GM12878 (cell line): ENCODE data around the gene TLCD5. TPM values are rescaled to one million over a fixed set of nuclear protein-coding genes. Genes with fewer than 3 reads are reported as not detected.

Experiments
- HCFC1 ChIP-seq: fragments of 150-350 bp; IDR thresholded peaks from 2 replicates; pipeline ENCODE4 v1.6.1; 2014; ENCODE audit warnings: low read length
- JUND ChIP-seq: IDR thresholded peaks from 2 replicates; pipeline ENCODE4 v1.6.1; 2012; ENCODE audit warnings: low read depth, mild to moderate bottlenecking, low read length, improper control_type of control experiment, moderate library complexity
- MEF2A ChIP-seq: IDR thresholded peaks from 2 replicates; pipeline ENCODE4 v1.6.1; 2011; ENCODE audit warnings: low read depth, mild to moderate bottlenecking, low read length, moderate library complexity; ENCODE audit not compliant: insufficient read depth
- MYC ChIP-seq: IDR thresholded peaks from 2 replicates; pipeline ENCODE4 v1.6.1; 2011; ENCODE audit warnings: mild to moderate bottlenecking, low read length, moderate library complexity, inconsistent platforms; ENCODE audit not compliant: insufficient read depth, insufficient replicate concordance, insufficient read length, severe bottlenecking
- RFX5 ChIP-seq: IDR thresholded peaks from 2 replicates; pipeline ENCODE4 v1.6.1; 2011; ENCODE audit warnings: low read depth, low read length, improper control_type of control experiment
- SMC3 ChIP-seq: IDR thresholded peaks from 2 replicates; pipeline ENCODE4 v1.6.1; 2011; ENCODE audit warnings: low read length, improper control_type of control experiment, borderline replicate concordance
- polyA plus RNA-seq, 11 experiments: library from polyadenylated mRNA; depleted of rRNA in 4 of 11; unstranded in 6 of 11; stranded (reverse) in 5 of 11; fragments of >200 nt; fragmentation: Nextera tagmentation in 4 of 11; fragmentation: Illumina TruSeq in 1 of 11; extraction: Ambion mirVana in 4 of 11; extraction: Trizol in 1 of 11; gene quantifications; 1 replicate in 1 of 11; 2 replicates in 10 of 11; pipeline versions ENCODE4 v1.2.1 to v1.2.3, GENCODE V29; 2011 to 2016; ENCODE audit warnings: inconsistent platforms in 2 of 11, missing spikeins in 2 of 11, low read depth in 1 of 11
- total RNA-seq, 4 experiments: library from RNA; depleted of rRNA in 3 of 4; stranded (reverse); fragments of >200 nt in 3 of 4; fragmentation: Illumina TruSeq in 1 of 4; extraction: Trizol in 1 of 4; gene quantifications; 2 replicates each; pipeline versions ENCODE4 v1.2.1 to v1.2.3, GENCODE V29; 2013 to 2021
- TF ChIP-seq, protein P1 (sequence below): IDR thresholded peaks from 2 replicates; pipeline ENCODE4 v1.6.1; 2011; ENCODE audit warnings: borderline replicate concordance, low read depth, mild to moderate bottlenecking, moderate library complexity, low read length; ENCODE audit not compliant: insufficient read depth, poor library complexity, severe bottlenecking
- TF ChIP-seq, protein P2 (sequence below): fragments of 450-650 bp; IDR thresholded peaks from 2 replicates; pipeline ENCODE4 v1.6.1; 2017; ENCODE audit warnings: mild to moderate bottlenecking, low read depth, inconsistent platforms; ENCODE audit not compliant: poor library complexity, severe bottlenecking
- TF ChIP-seq, protein P3 (sequence below): fragments of 450-650 bp; IDR thresholded peaks from 2 replicates; pipeline ENCODE4 v1.6.1; 2016; ENCODE audit warnings: mild to moderate bottlenecking

The TLCD5 gene
- total and polyA plus RNA-seq, 10 of the 15 experiments (the other 5 are each of a cell fraction or from before 2014, with no cell fraction given) = 2.4 to 13.3 (median 3.2) TPM

- TF ChIP-seq, protein P1, sequence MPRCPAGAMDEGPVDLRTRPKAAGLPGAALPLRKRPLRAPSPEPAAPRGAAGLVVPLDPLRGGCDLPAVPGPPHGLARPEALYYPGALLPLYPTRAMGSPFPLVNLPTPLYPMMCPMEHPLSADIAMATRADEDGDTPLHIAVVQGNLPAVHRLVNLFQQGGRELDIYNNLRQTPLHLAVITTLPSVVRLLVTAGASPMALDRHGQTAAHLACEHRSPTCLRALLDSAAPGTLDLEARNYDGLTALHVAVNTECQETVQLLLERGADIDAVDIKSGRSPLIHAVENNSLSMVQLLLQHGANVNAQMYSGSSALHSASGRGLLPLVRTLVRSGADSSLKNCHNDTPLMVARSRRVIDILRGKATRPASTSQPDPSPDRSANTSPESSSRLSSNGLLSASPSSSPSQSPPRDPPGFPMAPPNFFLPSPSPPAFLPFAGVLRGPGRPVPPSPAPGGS = no peak
- TF ChIP-seq, protein P2, sequence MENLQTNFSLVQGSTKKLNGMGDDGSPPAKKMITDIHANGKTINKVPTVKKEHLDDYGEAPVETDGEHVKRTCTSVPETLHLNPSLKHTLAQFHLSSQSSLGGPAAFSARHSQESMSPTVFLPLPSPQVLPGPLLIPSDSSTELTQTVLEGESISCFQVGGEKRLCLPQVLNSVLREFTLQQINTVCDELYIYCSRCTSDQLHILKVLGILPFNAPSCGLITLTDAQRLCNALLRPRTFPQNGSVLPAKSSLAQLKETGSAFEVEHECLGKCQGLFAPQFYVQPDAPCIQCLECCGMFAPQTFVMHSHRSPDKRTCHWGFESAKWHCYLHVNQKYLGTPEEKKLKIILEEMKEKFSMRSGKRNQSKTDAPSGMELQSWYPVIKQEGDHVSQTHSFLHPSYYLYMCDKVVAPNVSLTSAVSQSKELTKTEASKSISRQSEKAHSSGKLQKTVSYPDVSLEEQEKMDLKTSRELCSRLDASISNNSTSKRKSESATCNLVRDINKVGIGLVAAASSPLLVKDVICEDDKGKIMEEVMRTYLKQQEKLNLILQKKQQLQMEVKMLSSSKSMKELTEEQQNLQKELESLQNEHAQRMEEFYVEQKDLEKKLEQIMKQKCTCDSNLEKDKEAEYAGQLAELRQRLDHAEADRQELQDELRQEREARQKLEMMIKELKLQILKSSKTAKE = no peak
- TF ChIP-seq SMC3 (no peak), RFX5 (no peak), HCFC1 (no peak), JUND (no peak), MEF2A (no peak), MYC (no peak)
- TF ChIP-seq, protein P3, sequence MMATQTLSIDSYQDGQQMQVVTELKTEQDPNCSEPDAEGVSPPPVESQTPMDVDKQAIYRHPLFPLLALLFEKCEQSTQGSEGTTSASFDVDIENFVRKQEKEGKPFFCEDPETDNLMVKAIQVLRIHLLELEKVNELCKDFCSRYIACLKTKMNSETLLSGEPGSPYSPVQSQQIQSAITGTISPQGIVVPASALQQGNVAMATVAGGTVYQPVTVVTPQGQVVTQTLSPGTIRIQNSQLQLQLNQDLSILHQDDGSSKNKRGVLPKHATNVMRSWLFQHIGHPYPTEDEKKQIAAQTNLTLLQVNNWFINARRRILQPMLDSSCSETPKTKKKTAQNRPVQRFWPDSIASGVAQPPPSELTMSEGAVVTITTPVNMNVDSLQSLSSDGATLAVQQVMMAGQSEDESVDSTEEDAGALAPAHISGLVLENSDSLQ = no peak
Measured at GRCh38 chr11:120372296-120372695, 47.2 kb downstream of the TLCD5 start (continued).
